OCI-M2 (cell line): ENCODE measurements around the gene TMEFF1.

Experiments
- DNase-seq: peaks from one replicate; lab custom pipeline; 2025; ENCODE audit not compliant: unreplicated experiment; lab: John Stamatoyannopoulos, UW

The TMEFF1 gene

DNA sequence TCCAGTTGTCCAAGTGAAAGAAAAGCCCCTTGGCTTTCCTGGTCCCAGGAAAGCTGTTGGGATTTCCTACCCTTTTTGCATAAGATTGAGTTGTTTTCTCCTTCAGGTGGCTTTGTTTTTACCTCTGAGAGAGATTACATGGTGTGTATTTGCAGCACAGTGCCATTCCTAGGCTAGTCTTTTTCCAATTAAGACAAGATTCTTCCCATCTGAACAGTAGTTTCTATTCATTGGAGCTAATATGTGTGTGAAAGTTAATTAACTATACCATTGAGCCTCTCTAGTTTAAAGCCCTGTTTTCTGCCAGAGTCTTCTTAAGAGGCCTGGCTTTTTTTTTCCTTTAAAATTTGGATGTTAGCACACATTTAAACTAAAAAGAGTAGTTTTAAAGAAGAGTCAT lies 25.9 kb upstream of the TMEFF1 start:
- no peak for DNase-seq

DNA sequence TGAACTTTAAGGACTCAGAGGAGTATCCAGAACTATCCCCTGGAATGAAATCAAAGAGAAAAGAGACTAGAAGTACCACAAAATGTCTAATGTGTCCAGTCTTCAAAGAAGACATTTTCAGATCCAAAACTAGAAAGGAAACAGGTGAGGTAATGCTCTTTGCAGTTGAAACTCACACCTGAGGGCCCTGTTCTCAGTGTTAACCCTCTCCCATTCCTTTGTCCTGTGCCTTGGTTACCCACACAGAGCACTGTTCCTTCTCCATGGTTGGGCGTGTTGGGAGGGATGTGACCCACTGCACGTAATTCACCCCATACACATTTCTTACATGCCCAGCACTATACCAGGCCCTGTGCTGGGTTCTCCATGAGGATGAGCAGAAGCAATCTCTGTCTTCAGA lies 24.7 kb upstream of the TMEFF1 start:
- no peak for DNase-seq

DNA sequence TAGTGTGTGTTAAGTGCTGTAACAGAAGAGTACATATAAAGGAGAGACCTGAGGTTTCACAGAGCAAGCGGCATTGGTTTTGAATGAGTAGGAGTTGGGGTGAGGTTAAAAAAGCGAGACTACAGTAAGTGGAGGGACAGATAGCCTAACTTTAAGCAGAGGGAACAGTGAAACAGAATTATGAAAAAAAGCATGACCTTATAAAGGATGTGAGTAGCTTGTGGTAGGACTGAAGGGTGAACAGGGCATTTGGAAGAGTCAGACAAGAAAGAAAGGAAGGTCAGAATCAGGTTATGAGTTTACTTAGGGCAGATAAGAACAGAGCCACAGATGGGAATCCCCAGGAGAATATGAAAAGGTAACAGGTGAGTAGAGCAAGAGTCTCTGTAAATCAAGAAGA lies 23.5 kb upstream of the TMEFF1 start:
- no peak for DNase-seq

DNA sequence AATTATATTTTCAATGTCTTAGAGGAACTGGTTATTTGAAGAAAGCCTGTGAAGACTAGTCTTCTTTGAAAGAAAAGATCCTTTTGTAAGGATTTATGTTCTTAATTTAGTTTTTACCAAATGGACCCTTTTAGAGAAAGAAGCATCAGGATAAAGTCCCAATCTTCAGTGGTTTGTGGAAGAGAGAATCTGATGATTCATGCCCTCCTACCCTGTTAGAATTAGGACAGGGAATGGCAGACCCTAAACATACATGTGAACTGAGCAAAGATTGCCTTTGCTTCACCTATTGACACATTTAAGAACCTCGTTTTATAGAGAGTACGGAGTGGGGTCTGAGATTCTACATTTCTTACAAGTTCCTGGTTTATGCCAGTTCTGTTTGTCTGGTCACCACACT lies 20.1 kb upstream of the TMEFF1 start:
- DNase-seq, result no peak

DNA sequence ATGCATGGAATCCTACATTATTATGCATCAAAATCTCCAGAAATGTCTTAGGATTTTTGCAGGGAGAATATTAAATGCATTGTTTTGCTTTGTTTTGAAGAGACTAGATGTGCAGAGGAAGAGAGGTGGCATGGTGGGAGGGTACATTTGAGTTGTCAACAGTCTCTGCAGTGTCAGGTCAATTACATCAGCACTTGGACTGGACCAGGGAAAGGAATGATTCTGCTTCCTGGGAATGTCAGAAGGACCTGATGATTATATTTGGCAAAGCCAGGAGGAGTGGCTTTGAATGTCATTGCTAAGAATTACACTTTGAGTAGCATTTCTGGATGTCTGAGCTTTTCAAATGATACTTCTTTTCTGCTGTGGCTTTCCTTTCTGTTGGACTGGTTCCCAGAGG lies 17.5 kb upstream of the TMEFF1 start:
- no peak for DNase-seq

DNA sequence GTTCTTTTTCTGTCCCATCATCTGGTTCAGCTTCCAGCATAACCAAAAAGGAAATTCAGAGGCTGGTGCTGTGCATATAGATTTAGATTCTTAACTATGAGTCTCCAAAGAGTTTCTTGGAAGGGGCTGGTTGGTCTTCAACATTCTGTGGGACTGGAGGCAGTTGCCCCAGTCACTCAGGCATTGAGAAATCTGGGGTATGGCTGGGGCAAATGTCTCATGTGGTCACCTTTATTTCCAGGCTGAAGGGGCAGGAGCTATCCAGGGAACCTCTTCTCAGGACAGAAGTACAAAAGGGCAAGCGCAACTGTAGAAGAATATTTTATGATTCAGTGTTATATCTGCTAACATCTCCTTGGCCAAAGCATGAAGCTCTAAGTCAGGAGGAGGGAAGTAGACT lies 15.4 kb upstream of the TMEFF1 start:
- no peak for DNase-seq

DNA sequence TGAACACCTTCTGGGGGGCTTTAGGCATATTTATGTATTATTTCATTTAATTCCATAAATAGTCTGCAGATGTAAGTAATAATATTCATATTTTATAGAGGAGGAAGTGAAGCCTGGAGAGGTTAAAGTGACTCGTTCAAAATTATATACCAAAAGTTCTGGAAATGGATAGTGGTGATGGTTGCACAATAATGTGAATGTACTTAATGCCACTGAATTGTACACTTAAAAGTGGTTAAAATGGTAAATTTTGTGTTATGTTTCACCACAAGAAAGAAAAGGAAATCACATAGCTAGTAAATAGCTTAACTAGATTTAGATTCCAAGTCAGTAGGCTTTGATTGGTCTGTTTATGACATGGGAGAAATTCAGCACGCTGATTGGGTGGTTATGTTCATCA lies 13.0 kb upstream of the TMEFF1 start:
- no peak for DNase-seq

DNA sequence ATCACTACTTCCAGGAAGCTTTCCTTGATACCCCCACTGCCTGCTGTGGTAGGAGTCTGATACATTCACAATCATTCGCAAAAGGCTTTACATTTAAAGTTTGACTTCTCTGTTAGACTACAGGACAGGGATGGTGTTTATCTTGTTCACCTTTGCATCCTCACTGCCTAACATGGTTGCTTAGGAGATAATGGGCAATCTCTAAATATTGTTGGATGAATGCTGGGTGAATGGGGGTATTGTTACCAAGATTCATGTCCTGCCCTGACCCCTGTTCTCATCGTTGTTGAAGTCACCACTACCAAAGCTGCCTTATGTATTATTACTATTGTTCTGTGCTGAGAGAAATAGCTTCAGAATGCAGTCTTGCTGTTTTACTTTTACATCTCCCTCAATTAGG lies 7.7 kb upstream of the TMEFF1 start:
- no peak for DNase-seq

DNA sequence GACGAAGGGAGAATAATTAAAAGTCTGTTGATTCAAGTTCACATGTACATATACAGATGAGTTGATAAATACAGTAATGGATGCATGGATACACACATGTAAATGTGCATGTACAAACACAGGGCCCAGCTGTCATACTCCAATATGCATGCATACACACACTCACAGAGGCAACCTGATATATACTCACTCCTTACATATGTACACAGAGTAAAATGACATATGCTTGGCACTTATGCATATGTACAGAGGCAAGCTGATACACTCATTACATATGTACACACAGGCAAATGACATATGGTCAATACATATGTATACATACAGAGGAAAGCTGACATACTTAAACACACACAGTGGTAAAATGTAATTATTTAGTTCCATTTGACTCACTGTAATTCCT lies 7.2 kb upstream of the TMEFF1 start:
- no peak for DNase-seq

DNA sequence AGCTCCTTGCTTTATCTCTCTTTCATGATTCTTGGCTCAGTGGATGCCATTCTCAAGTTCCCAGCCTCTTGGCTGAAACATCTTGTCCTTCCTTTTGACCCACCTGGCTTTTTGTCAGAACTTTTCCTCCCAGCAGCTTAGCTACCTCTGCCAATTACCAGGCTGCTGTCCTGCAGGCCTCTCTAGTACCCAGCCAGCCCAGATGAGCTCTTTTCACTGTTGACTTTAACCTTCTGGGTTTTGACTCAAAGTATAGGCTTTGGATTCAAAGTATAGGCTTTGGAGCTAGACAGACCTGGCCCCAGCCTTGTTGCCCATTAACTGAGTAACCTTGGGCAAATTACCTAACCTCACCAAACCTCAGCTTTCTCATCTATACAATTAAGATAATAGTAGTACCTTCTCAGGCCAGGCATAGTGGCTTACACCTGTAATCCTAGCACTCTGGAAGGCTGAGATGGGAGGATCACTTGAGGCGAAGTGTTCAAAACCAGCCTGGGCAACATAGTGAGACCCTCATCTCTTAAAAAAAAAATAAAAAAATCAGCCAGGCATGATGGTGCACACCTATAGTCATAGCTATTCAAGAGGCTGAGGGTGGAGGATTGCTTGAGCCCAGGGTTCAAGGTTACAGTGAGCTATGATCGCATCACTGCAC lies 6.6 kb upstream of the TMEFF1 start:
- no peak for DNase-seq

DNA sequence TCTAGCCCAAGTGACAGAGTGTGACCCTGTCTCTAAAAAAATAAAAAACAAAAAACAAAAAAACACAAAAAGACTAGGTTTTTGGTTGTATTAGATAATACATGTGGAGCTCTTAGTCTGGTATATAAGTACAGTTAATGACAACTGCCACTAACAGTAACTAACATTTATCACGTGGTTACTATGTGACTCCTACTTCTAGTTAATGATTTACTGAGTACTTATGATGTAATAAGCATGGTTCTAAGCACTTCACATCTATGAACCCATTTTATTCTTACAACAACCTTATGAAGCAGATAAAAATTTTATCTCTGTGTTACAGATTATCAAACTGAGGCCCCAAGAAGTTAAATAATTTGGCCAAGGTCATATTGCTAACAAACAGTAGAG lies 6.1 kb upstream of the TMEFF1 start:
- DNase-seq, result no peak

DNA sequence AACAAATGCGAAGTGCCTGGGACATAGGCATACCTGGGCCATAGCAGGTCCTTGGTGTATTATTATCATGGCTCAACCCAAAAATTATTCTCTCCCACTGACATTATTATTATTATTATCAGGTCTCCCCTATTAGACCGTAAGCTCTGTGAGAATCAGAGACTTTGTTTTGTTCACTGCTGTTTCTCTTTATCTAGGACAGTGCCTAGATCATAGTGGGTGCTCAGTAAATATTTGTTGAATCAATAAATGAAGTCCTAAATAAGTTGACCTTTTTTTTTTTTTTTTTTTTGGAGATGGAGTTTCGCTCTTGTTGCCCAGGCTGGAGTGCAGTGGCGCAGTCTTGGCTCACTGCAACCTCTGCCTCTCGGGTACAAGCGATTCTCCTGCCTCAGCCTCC lies 4.9 kb upstream of the TMEFF1 start:
- no peak for DNase-seq

DNA sequence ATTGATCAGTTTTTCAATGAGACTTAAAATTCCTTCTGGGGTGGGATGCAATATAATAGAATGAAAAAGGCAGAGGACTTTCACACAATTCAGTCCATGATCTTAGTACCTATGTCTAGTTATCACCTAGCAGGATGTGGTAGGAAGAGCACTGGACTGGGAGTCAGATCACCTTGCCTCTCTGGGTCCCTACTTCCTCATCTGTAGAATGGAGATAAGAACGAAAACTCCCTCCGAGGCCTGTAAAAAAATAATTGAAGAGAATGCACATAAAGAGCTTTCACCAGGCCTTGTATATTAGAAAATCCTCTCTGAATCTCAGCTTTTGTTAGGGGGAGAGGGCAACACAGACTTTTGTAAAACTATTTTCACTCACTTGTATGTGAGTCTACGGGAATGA lies 681 bp upstream of the TMEFF1 start:
- no peak for DNase-seq

DNA sequence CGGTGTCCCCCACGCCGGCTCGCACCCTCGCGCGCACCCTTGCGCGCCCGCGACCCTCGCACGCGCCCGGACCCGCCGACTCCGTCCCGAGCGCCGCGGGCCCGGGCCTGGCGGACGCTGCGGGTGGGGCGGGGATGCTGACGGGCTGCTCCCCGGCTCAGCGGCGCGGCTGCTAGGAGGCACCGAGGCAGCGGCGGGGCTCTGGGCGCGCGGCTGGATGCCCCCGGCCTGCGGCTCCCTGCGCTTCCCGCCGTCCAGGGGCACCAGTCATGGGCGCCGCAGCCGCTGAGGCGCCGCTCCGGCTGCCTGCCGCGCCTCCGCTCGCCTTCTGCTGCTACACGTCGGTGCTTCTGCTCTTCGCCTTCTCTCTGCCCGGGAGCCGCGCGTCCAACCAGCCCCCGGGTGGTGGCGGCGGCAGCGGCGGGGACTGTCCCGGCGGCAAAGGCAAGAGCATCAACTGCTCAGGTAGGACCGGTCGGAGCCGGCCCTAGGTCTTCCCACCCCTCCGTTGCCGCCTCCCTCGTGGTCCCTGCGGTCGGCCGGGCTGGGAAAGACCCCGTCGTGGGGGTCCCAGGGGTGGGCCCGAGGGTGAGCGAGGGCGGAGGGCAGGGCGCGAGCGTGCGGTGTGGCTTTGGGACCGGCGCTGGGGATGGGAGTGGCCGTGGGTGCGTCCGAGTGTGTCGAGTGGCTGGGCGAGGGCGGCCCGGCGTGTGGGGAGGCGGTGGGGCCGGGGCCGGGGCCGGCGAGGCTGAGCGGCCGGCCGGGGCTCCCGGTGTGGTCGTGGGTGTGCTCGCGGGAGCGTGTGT lies 530 bp downstream of the TMEFF1 start:
- DNase-seq, result no peak

DNA sequence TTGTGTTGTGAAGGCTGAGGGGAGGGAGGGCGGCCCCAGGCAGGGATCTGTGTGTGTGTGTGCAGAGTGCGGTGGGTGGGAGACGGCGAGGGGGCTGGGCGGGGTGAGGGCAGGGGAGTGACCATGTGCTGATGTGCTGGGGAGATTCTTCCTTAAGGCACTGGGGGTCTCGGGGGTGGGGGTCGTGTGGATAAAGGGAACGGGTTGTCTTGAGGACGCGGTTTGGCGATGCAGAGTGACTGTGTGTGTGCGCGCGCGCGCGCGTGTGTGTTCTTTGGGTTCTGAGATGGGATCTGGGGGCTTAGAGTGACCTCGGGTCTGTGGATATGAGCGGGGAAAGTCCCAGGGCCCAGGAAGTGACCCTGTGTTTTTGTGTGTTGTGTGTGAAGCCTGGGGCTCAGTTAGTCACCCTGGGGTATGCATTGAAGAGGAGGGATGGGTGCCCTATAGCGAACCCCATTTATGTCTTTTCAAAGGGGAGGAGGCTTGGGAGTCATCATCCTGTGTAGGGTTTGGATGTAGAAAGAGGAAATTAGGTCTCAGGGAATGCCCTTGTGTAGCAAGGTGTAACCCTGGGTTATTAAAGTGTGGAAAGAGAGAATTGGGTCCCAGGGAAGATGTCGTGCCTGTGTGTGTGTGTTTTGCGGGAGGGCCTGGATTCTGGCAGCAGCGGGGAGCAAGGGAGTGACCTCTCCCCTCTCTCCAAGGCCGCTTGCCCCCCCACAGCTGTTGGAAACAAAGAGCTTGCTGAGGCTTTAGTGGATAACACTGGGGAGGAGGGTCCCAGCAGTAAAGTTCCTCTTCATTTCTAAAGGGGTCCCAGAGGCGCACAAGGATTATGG lies 1.4 kb downstream of the TMEFF1 start:
- no peak for DNase-seq

DNA sequence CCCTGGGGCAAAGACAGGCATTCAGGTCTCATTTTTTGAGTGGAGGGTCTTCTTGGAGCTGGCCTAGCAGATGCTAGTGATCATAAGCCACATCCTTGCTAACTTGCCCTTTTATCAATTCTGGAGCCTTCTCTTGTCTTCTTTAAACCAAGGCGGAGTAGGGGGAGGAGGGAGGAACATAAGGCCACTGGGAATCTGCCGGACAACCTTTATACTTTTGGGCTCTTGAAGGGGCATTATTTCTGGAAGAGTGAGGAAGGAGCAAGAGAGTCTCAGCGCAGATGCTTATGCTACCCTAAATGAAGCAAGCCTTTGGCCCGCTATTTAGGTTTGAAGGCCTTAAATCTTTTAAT lies 2.0 kb downstream of the TMEFF1 start:
- no peak for DNase-seq

DNA sequence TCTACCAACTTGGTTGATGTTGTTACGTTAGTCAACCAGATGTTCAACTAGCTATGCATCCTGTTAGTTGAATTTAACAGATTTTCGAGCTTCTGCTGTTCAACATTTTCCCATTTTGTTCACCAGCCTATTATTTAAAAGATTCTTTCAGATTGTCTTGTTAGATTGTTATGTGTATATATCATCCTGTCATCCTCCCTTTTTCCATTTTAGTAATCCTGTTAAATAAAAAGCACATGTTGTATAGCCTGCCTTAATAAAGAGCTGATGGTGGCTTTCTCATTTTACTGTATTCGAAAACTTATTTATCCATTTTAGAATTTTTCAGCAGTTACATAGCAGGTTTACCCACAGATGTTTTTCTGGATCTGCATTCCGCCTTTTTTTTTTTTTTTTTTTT lies 4.3 kb downstream of the TMEFF1 start:
- no peak for DNase-seq

DNA sequence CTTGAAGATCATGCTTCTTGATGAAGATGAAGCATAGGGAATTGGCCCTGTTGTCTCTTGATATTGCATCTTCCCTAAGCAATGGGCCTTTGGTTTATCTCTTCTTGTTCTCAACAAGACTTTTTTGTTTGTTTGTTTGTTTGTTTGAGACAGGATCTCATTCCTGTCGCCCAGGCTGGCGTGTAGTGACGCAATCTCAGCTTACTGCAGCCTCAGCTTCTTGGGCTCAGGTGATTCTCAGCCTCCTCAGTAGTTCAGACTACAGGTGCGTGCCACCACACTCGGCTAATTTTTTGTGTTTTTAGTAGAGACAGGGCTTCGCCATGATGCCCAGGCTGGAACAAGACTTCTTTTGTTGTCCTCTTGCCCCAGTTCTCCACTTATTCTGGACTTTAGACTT lies 5.2 kb downstream of the TMEFF1 start:
- DNase-seq, result no peak

DNA sequence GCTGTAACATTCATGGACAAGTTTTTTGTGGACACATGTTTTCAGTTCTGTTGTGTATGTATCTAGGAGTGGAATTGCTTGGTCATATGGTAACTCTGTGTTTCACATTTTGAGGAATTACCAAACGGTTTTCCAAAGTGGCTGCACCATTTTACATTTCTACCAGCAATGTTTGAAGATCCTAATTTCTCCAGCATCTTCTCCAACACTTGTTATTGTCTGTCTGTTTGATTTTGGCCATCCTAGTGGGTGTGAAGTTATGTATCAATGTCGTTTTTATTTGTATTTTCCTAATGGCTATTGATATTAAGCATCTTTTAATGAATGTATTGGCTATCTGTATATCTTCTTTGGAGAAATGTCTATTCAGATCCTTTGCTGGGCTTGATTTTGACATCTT lies 6.9 kb downstream of the TMEFF1 start:
- no peak for DNase-seq

DNA sequence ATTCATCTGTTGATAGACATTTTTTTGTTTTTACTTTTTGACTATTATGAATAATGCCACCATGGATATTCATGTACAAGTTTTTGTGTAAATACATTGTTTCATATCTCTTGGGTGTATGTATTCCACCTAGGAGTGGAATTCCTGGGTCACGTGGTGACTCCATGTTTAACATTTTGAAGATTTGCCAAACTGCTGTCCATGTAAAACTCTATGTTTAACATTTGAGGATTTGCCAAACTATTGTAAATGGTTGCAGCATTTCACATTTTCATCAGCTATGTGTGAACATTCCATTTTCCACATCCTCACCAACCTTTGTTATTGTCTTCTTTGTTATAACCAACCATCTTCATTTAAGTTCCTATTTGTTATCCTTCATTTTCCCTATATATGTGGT lies 12.2 kb downstream of the TMEFF1 start:
- DNase-seq, result no peak

DNA sequence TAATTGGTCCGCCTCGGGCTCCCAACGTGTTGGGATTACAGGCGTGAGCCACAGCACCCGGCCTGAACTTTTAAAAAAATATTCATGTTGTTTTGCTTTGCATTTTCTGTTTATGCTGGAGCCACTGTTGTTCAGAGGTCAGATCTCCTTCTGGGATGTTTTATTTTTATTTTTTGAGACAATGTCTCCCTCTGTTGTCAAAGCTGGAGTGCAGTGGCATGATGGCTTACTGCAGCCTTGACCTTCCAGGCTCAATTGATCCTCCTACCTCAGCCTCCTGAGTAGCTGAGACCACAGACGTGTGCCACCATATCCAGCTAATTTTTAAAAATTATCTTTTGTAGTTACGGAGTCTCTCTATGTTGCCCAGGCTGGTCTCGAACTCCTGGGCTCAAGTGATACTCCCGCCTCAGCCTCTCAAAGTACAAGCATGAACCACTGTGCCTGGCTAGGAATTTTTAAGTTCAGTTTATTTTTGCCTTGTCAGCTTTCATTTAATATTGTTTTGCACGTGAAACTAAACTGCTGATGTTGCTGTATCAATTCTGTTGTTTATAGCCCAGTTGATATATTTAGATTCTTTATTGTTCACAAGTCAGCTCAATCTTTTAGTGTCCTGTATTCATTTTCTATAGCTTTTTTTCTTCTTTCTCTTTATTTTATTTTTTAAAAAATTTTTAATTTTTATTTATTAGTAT lies 13.7 kb downstream of the TMEFF1 start:
- DNase-seq, result no peak

DNA sequence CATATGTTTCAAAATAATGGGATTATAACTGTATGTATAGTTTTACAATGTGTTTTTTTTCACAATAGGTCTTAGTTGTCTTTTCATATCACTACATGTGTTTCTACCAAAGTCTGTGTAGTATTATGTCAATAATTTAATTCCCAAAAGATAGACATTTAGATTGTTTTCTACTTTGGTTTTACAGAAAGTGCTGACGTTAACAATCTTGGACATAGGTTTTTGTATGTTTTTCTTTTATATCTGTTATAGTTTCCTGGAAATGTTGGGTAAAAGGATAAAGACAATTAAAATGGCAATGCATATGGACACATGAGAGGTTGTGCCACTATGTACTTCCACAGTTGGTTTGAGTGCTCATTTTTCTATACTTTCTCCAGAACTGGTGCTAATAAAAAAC lies 15.2 kb downstream of the TMEFF1 start:
- no peak for DNase-seq
